IMR-90 (cell line): Measurements from ENCODE around the gene ELOVL5. TPM values are rescaled to one million over a fixed set of nuclear protein-coding genes. Genes with fewer than 3 reads are reported as not detected.

Source experiments
- ATAC-seq: fragments of 200-7000 bp; cut with Tn5 transposase; 2 replicates; pipeline ENCODE4 v1.9.1; 2020; ENCODE audit warnings: low read depth, mild to moderate bottlenecking, moderate library complexity
- BruUV-seq: library from RNA; stranded (reverse); fragments of 400-500 nt; replicated peaks from 2 replicates; lab custom pipeline; 2021; lab: Mats Ljungman, UMichigan
- CTCF ChIA-PET: fragments of 300-600 bp; formaldehyde crosslinking; extraction: SDS; loops from one replicate; lab custom pipeline; 2021; ENCODE audit warnings: antibody characterized with exemption; lab: Yijun Ruan, JAX
- POLR2A ChIA-PET: fragments of 300-600 bp; sonication (Branson Sonifier 250); formaldehyde crosslinking; loops from one replicate; lab custom pipeline; 2022; ENCODE audit warnings: antibody characterized with exemption; ENCODE audit not compliant: unreplicated experiment; lab: Charles Lee
- DNase-seq: peaks from one replicate; pipeline ENCODE4 v3.0.0; 2013
- H2AFZ ChIP-seq: replicated peaks from 2 replicates; pipeline ENCODE3; 2013; ENCODE audit warnings: low read length, mild to moderate bottlenecking; ENCODE audit not compliant: poor library complexity
- H2AK5ac ChIP-seq: 2 replicates; pipeline ENCODE4 v1.6.1; 2013; ENCODE audit warnings: low read depth, low read length, inconsistent platforms
- H2AK9ac ChIP-seq: replicated peaks from 2 replicates; pipeline ENCODE3; 2013; ENCODE audit warnings: mild to moderate bottlenecking, low read depth, low read length, moderate library complexity; ENCODE audit not compliant: poor library complexity
- H2BK120ac ChIP-seq: 2 replicates; pipeline ENCODE4 v1.6.1; 2013; ENCODE audit warnings: low read depth, low read length, inconsistent platforms
- H2BK15ac ChIP-seq: 3 replicates; pipeline ENCODE4 v1.6.1; 2013; ENCODE audit warnings: low read depth, low read length, inconsistent platforms
- H2BK20ac ChIP-seq: 2 replicates; pipeline ENCODE4 v1.6.1; 2013; ENCODE audit warnings: low read depth, mild to moderate bottlenecking, inconsistent platforms, low read length, moderate library complexity
- H2BK5ac ChIP-seq: 2 replicates; pipeline ENCODE4 v1.6.1; 2013; ENCODE audit warnings: mild to moderate bottlenecking, low read depth, low read length, inconsistent platforms; ENCODE audit not compliant: poor library complexity, severe bottlenecking
- H3K14ac ChIP-seq: replicated peaks from 2 replicates; pipeline ENCODE4 v1.6.1; 2013; ENCODE audit warnings: low read depth, low read length, inconsistent platforms
- H3K18ac ChIP-seq: 2 replicates; pipeline ENCODE4 v1.6.1; 2013; ENCODE audit warnings: low read depth, low read length, control low read depth
- H3K23ac ChIP-seq: 2 replicates; pipeline ENCODE4 v1.6.1; 2013; ENCODE audit warnings: low read depth, low read length, inconsistent platforms
- H3K27ac ChIP-seq: 2 replicates; pipeline ENCODE4 v1.5.1; 2013; ENCODE audit warnings: mild to moderate bottlenecking, control low read depth, low read length; ENCODE audit not compliant: insufficient read depth
- H3K27me3 ChIP-seq: 2 replicates; pipeline ENCODE4 v1.6.1; 2013; ENCODE audit warnings: low read length; ENCODE audit not compliant: control insufficient read depth, insufficient read depth
- H3K36me3 ChIP-seq: 2 replicates; pipeline ENCODE4 v1.6.1; 2013; ENCODE audit warnings: low read length, mixed read lengths; ENCODE audit not compliant: control insufficient read depth, insufficient read depth
- H3K4ac ChIP-seq: 2 replicates; pipeline ENCODE4 v1.6.1; 2013; ENCODE audit warnings: low read depth, low read length, inconsistent platforms
- H3K4me1 ChIP-seq: 2 replicates; pipeline ENCODE4 v1.6.1; 2013; ENCODE audit warnings: low read length, mixed read lengths; ENCODE audit not compliant: control insufficient read depth, insufficient read depth
- H3K4me2 ChIP-seq: 2 replicates; pipeline ENCODE4 v1.6.1; 2013; ENCODE audit warnings: low read depth, mild to moderate bottlenecking, control low read depth, low read length, moderate library complexity
- H3K4me3 ChIP-seq: 2 replicates; pipeline ENCODE4 v1.5.1; 2013; ENCODE audit warnings: low read depth, mild to moderate bottlenecking, control low read depth, low read length, moderate library complexity; ENCODE audit not compliant: insufficient read depth
- H3K56ac ChIP-seq: 2 replicates; pipeline ENCODE4 v1.6.1; 2013; ENCODE audit warnings: low read length, inconsistent platforms; ENCODE audit not compliant: insufficient read depth; ENCODE audit errors: extremely low read depth
- H3K79me1 ChIP-seq, 2 experiments: 2 replicates each; pipeline ENCODE4 v1.6.1; 2013; ENCODE audit warnings: low read length in 2 of 2, inconsistent platforms in 1 of 2, low read depth in 1 of 2
- H3K9ac ChIP-seq: 2 replicates; pipeline ENCODE4 v1.6.1; 2013; ENCODE audit warnings: low read depth, low read length, control low read depth
- H3K9me1 ChIP-seq: 2 replicates; pipeline ENCODE4 v1.6.1; 2013; ENCODE audit warnings: low read length, inconsistent platforms; ENCODE audit not compliant: insufficient read depth
- H3K9me3 ChIP-seq: 2 replicates; pipeline ENCODE4 v1.6.1; 2013; ENCODE audit warnings: low read length; ENCODE audit not compliant: control insufficient read depth, insufficient read depth
- H4K20me1 ChIP-seq: 2 replicates; pipeline ENCODE4 v1.6.1; 2013; ENCODE audit warnings: low read length, inconsistent platforms; ENCODE audit not compliant: insufficient read depth
- H4K5ac ChIP-seq: 2 replicates; pipeline ENCODE4 v1.6.1; 2013; ENCODE audit warnings: mild to moderate bottlenecking, low read depth, low read length, control low read depth
- H4K8ac ChIP-seq, 2 experiments: 2 replicates each; pipeline ENCODE4 v1.6.1; 2013; ENCODE audit warnings: low read depth in 2 of 2, low read length in 2 of 2, control low read depth in 1 of 2, inconsistent platforms in 1 of 2
- H4K91ac ChIP-seq: 2 replicates; pipeline ENCODE4 v1.6.1; 2013; ENCODE audit warnings: low read depth, low read length, inconsistent platforms; ENCODE audit not compliant: insufficient read depth
- BHLHE40 ChIP-seq: fragments of 150-350 bp; IDR thresholded peaks from 2 replicates; pipeline ENCODE4 v1.6.1; 2016; ENCODE audit warnings: mild to moderate bottlenecking, low read depth, low read length
- RFX5 ChIP-seq: IDR thresholded peaks from 2 replicates; pipeline ENCODE4 v1.8.0; 2012; ENCODE audit warnings: low read depth, mild to moderate bottlenecking, low read length, moderate library complexity
- WGBS, 2 experiments: methylation state at CpG; one replicate each; pipeline versions ENCODE4 v1.1.5 to v1.1.7; 2013; ENCODE audit warnings: missing lambda C conversion rate in 2 of 2; ENCODE audit not compliant: insufficient read length in 1 of 2; ENCODE audit errors: extremely low coverage in 2 of 2; 5-methylcytosine and 5-hydroxymethylcytosine counted together
- dilution Hi-C: fragments of 300-500 bp; cut with HindIII; formaldehyde crosslinking; loops from one replicate; pipeline ENCODE4 v1.14.3; 2018; ENCODE audit warnings: low sequenced_read_pairs; ENCODE audit not compliant: unreplicated experiment
- in situ Hi-C: fragments of 300-500 bp; cut with MboI; formaldehyde crosslinking; loops from 3 replicates; pipeline ENCODE4 v1.14.3; 2019; ENCODE audit warnings: low sequenced_read_pairs, inconsistent platforms, mixed read lengths
- intact Hi-C: fragments of 100-400 bp; cut with micrococcal nuclease; formaldehyde crosslinking; loops from 2 replicates; pipeline ENCODE4 v1.10.0; 2022
- polyA plus RNA-seq, 3 experiments: library from polyadenylated mRNA; depleted of rRNA; stranded (reverse); fragments of >200 nt; gene quantifications; 2 replicates each; pipeline ENCODE4 v1.2.3, GENCODE V29; 2012; ENCODE audit warnings: low replicate concordance in 1 of 3
- total RNA-seq: library from RNA; depleted of rRNA; stranded (reverse); fragments of >200 nt; gene quantifications from 2 replicates; pipeline ENCODE4 v1.2.3, GENCODE V29; 2012
- TF ChIP-seq, protein P1 (sequence below): fragments of 150-350 bp; IDR thresholded peaks from 2 replicates; pipeline ENCODE4 v1.6.1; 2017; ENCODE audit warnings: mild to moderate bottlenecking, antibody characterized with exemption, low read length, low read depth

The ELOVL5 gene
- total and polyA plus RNA-seq, 2 of the 4 experiments (the other 2 are of a cell fraction) = 32.1 to 42.3 TPM

DNA sequence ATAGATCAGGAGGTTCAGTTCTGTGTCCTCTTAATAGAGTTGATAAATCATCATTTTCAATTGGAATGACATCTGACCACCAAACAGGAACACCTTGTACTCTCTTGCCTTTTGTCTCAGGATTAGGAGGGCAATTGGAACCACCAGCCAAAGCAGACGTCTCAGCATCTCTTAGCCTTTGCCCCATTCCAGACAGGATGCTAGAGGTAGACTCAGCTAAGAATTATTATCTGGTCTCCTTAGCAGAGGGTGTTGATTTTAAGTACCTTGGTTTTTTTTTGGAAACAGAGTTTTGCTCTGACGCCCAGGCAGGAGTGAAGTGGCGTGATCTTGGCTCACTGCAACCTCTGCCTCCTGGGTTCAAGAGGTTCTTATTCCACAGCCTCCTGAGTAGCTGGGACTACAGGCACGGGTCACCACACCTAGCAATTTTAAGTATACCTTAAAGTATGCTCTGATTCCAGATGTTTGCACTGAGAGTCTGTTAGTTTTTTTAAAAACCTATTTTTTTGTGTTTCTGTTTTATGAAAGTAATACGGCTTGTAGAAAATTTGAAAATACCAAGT, 28.0 kb upstream of the ELOVL5 start:
- dilution Hi-C loops (no loop called here), intact Hi-C loops (no loop called here), in situ Hi-C loops (no loop called here)
- Histone ChIP-seq H4K8ac (no peak overlapping the region), H3K36me3 (no peaks in the 10 kb centered on the region), H3K56ac (no peak overlapping the region), H2BK15ac (no peak overlapping the region), H3K4me3 (no peak overlapping the region), H3K4me2 (no peak overlapping the region), H3K4ac (no peak overlapping the region), H4K91ac (no peak overlapping the region), H3K18ac (no peak overlapping the region), H3K4me1 (no peaks in the 10 kb centered on the region), H2BK120ac (no peak overlapping the region), H2BK20ac (no peak overlapping the region), H3K9ac (no peak overlapping the region), H3K9me3 (no peaks in the 10 kb centered on the region), H3K14ac (no peak overlapping the region), H2AK5ac (no peak overlapping the region), H3K9me1 (no peaks in the 10 kb centered on the region), H4K5ac (no peak overlapping the region), H2AFZ (no peak overlapping the region), H3K23ac (no peak overlapping the region), H4K20me1 (no peaks in the 10 kb centered on the region), H3K79me1 (no peaks in the 10 kb centered on the region), H2BK5ac (no peak overlapping the region), H2AK9ac (no peak overlapping the region), H3K27me3 (peaks cover 28% of the 10 kb centered on the region), H3K27ac (no peak overlapping the region)
- CTCF ChIA-PET = no interaction called here
- ATAC-seq (no peak), DNase-seq (no peak)
- WGBS, 2 experiments = no CpG with 5 or more reads among the region's 5 CpGs
- TF ChIP-seq BHLHE40 = no peak
- TF ChIP-seq, protein P1, sequence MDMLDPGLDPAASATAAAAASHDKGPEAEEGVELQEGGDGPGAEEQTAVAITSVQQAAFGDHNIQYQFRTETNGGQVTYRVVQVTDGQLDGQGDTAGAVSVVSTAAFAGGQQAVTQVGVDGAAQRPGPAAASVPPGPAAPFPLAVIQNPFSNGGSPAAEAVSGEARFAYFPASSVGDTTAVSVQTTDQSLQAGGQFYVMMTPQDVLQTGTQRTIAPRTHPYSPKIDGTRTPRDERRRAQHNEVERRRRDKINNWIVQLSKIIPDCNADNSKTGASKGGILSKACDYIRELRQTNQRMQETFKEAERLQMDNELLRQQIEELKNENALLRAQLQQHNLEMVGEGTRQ = no peak
- no peak for TF ChIP-seq RFX5
- POLR2A ChIA-PET = no interaction called here
- BruUV-seq = no TSS peak
